Fibroblast of peridontal ligament (primary cell): ENCODE measurements around the gene FARSB.
"Not testable (repeated sequence)": the region's sequence is repeated elsewhere in the genome, so short reads cannot be mapped to it uniquely, and the experiment has no call there.

Experiments
- DNase-seq: peaks from one replicate; pipeline ENCODE4 v3.0.0-alpha.2; 2010; ENCODE audit errors: extremely low read depth

The FARSB gene

GRCh38 chr2:222608081-222608480 is 47.8 kb downstream of the FARSB start:
- no peak for DNase-seq

- DNase-seq: no peak
Observed at GRCh38 chr2:222606306-222606705, 49.6 kb downstream of the FARSB start.

DNA sequence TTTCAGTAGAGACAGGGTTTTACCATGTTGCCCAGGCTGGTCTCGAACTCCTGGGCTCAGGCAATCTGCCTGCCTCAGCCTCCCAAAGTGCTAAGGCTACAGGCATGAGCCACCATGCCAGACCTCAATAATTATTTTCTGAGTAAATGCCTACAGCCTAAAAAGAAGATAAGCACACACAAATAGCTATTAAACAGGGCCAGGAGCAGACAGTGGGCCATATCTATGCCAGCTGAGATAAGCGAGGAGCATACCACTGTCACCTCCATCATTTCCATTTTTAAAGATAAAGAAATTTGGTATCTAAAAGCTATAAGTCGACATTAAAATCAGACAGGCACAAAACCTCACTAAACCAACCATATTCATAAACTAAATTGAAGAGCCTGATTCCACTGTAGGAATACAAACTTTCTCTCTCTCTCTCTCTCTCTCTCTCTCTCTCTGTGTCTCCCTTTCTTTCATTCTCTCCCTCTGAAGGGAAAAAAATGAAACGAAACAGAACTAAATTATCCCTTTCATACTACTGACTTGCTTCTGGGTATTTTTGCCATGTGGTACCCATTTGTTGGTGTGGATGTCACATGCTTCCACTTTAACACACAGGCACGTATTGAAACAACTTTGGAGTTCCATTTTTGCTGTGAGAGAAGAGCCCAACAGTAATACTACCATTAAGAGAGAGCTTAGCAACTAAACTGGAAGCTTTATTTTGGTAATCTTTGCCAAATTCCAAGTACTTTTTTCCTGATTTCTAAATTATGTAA is 51.0 kb downstream of the FARSB start:
- DNase-seq: peak; percentile 74

- no peak for DNase-seq
Observed at GRCh38 chr2:222603501-222603900, 52.4 kb downstream of the FARSB start.

- no peak for DNase-seq
Observed at GRCh38 chr2:222598611-222599010, 57.3 kb downstream of the FARSB start.

DNA sequence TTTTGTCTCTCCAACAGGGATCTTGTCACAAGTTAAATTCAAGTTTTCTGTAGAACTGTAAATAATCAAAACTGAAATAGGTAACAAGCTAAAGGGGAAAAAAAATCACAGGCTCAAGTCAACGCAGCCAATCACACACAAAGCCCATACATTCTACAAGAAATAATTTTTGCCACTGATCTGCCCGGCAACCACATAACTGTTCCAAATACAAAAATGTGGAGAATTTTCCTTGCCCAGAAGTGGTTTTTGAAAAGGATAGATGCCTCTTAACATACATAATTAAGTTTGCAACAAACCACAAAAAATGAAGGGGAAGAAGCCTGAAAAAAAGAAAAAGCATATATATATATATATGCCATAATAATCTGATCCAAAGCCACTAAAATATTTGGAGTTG is 60.3 kb downstream of the FARSB start:
- peak; percentile 43 for DNase-seq

GRCh38 chr2:222594679-222595078 is 61.2 kb downstream of the FARSB start:
- DNase-seq: peak; percentile 84

GRCh38 chr2:222592176-222592575 is 63.7 kb downstream of the FARSB start:
- DNase-seq: no peak

DNA sequence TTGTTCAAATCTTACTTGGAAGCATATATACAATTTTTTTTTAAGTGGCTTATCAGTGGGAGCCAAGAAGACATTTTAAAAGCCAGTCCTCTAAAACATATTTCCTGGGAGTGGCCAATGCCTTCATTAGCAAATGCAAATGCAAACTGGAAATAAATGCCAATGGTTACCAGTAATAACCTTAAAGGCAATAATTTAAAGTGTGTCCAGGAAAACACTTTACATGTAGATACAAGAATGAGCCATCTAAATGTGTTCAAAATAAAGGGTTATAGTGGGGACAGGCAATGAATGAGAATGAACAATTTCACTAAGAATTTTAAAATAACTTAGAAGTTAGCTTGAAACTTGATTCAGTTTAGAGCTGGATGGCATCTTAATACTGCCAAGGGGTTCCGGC is 64.2 kb downstream of the FARSB start:
- no peak for DNase-seq

- DNase-seq: not testable (repeated sequence)
Observed at GRCh38 chr2:222584589-222584988, 71.3 kb downstream of the FARSB start.

GRCh38 chr2:222582928-222583327 is 73.0 kb downstream of the FARSB start:
- no peak for DNase-seq

GRCh38 chr2:222577341-222577740 is 78.6 kb downstream of the FARSB start:
- no peak for DNase-seq

GRCh38 chr2:222576171-222577081 is 79.5 kb downstream of the FARSB start:
- no peak for DNase-seq

DNA sequence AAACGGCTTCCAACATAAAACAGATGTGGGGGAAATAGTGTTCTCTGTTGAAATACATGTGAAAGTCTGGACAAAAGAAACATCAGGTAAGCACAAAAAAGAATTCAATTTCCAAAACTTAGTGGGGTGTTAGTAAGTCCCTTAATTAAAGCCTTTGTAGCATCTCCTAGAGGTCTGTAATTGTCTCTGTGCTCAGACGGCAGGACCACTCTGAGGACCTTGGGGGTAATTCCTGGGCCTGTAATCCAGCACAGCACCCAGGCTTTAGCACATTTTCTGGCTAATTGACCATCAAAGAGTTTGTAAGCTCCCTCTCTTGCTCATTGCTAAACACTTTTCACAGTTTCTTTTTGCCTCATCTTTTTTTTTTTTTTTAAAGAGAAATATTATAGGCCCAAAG is 80.3 kb downstream of the FARSB start:
- no peak for DNase-seq

- peak; percentile 74 for DNase-seq
Observed at GRCh38 chr2:222572751-222573174, 83.1 kb downstream of the FARSB start.

GRCh38 chr2:222572264-222572721 is 83.6 kb downstream of the FARSB start:
- DNase-seq: peak; percentile 38

DNA sequence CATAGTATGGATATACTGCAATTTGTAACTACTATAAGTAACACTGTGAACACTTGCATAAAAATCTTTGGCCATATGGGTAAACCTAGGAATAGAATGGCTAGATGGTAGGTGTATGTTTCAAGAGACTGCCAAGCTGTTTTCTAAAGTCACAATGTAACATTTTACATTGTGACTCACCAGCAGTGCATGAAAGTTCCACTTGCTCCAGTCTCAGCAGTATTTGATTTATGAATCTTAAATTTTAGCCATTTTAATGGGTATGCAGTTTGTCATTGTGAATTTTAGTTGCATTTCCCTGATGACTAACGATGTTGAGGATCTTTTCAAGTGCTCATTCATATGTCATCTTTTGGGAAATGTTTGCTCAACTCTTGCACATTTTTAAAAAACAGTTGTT is 86.1 kb downstream of the FARSB start:
- DNase-seq: peak; percentile 15

GRCh38 chr2:222568865-222569264 is 87.0 kb downstream of the FARSB start:
- peak; percentile 59 for DNase-seq

DNA sequence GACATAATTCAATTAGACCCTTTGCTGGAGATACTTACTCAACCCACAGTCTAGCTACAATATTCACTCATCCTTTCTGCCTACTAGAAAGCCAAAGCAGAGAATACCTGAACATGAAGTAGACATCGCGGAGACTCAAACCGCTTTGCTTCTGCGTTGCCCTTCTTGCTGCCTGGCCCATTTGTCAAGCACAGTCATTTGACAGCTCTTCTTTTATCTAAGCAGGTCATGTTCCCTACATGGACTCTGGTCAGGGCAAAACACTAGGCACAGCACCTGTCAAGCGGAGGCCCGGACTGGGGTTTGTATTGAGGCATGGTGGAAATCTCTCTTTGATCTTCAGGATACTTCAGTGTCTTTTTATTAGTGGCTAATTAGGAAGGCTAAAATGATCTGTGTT is 89.7 kb downstream of the FARSB start:
- DNase-seq: no peak

GRCh38 chr2:222563936-222564335 is 92.0 kb downstream of the FARSB start:
- no peak for DNase-seq

- no peak for DNase-seq
Observed at GRCh38 chr2:222563106-222563718, 92.7 kb downstream of the FARSB start.
